ENCODE measurements around the gene GPC3. TPM values are rescaled to one million over a fixed set of nuclear protein-coding genes. Genes with fewer than 3 reads are reported as not detected.

The GPC3 gene
- total and polyA plus RNA-seq, 2 experiments from 2014 or later = 36.8 to 60.1 TPM

DNA sequence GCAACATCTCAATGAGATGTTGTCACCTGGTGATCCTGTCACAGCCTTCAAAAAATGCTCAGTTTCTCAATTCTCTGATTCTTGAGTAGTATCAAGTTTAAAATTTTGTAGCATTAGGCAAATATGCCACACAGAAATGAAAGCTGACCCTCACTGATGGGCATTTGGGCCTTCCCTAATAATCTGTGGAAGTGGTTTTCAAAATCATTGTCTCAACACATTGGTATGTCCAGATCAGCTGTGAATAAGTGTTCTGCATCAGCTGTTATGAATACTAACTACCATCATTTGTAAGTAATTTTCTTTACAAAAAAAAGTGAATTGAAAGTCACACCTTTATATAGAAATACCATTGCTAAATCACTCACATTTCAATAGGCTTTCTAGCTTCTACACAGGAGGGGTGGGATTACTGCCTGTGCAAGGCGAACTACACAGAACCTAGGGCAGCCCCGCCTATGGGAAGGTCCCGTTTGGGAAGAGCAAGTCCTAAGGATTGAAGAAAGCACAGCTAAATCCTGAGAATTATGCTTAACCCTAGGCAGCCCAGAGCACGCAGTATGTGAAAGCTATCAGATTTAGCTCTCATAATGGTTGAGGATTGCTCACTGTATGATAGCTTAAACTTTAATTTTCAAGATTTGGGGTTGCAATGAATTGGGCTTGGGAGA, 73.4 kb downstream of the GPC3 start (continued):
- TF ChIP-seq, protein P1, sequence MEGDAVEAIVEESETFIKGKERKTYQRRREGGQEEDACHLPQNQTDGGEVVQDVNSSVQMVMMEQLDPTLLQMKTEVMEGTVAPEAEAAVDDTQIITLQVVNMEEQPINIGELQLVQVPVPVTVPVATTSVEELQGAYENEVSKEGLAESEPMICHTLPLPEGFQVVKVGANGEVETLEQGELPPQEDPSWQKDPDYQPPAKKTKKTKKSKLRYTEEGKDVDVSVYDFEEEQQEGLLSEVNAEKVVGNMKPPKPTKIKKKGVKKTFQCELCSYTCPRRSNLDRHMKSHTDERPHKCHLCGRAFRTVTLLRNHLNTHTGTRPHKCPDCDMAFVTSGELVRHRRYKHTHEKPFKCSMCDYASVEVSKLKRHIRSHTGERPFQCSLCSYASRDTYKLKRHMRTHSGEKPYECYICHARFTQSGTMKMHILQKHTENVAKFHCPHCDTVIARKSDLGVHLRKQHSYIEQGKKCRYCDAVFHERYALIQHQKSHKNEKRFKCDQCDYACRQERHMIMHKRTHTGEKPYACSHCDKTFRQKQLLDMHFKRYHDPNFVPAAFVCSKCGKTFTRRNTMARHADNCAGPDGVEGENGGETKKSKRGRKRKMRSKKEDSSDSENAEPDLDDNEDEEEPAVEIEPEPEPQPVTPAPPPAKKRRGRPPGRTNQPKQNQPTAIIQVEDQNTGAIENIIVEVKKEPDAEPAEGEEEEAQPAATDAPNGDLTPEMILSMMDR (conservative IDR thresholded peaks at IDR 0.05; ENCODE audit: low read depth in 2 of 2) = no peak
- TF ChIP-seq ZNF114 (CRISPR knock-in tag; IDR thresholded peaks at IDR 0.05) (no peak), ZNF331 (CRISPR knock-in tag; IDR thresholded peaks at IDR 0.05; ENCODE audit: low read depth) (no peak), REST (IDR thresholded peaks at IDR 0.05; ENCODE audit: unreplicated experiment) (no peak), POLR2AphosphoS5 (IDR thresholded peaks at IDR 0.05; ENCODE audit: low read depth) (no peak)

DNA sequence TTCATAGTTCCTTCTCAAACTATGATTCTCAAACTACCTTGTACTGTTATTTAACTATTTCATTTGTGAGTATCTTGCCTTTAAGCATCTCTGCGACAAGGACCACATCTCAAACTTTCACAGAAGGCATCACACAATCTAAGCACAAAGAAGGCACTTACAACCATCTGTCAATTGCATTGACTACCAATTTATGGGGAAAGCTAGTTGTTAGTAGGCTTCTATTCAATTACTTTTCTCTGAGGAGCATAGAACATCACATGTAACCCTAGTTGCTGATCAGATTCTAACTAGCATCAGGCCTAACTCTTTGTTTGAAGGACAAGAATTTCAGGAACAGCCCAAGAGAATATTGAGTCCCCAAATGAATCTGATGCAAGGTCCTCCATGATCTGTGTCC, 74.9 kb downstream of the GPC3 start:
- Histone ChIP-seq H3K27ac (ENCODE audit: low read depth) (no peak overlapping the region), H3K79me2 (replicated peaks; ENCODE audit: insufficient read depth) (no peaks in the 10 kb centered on the region), H2AFZ (no peak overlapping the region), H4K20me1 (replicated peaks; ENCODE audit: insufficient read depth) (no peaks in the 10 kb centered on the region), H3K9me2 (ENCODE audit: insufficient read depth) (no peaks in the 10 kb centered on the region), H3F3A (replicated peaks; ENCODE audit: low read depth) (0 out of 2 replicates have a peak, but pooled peaks cover 3% of the 10 kb centered on the region), H3K4me3 (no peak overlapping the region), H3K4me1 (ENCODE audit: insufficient read depth) (peaks cover 17% of the 10 kb centered on the region), H3K4me2 (no peak overlapping the region), H3K27me3 (ENCODE audit: insufficient read depth) (no peaks in the 10 kb centered on the region), H3K36me3 (ENCODE audit: insufficient read depth) (no peaks in the 10 kb centered on the region)
- Mint-ChIP-seq H3K4me3 (no peak overlapping the region), H3K9me3 (no peaks in the 10 kb centered on the region), H3K4me1 (peaks cover 17% of the 10 kb centered on the region), H3K27me3 (ENCODE audit: insufficient read depth, low read depth, poor library complexity) (peaks cover 2% of the 10 kb centered on the region), H3K27ac (no peak overlapping the region), H3K36me3 (ENCODE audit: low read depth) (no peaks in the 10 kb centered on the region)
- DNase-seq (ENCODE audit: low spot score) (no peak), ATAC-seq (no peak)
- no peak for TF ChIP-seq EZH2phosphoT487 (IDR thresholded peaks at IDR 0.05; ENCODE audit: unreplicated experiment)
- no peak for TF ChIP-seq POLR2AphosphoS5 (IDR thresholded peaks at IDR 0.05; ENCODE audit: low read depth)
- no peak for TF ChIP-seq REST (IDR thresholded peaks at IDR 0.05; ENCODE audit: unreplicated experiment)
- no peak for TF ChIP-seq ZNF331 (CRISPR knock-in tag; IDR thresholded peaks at IDR 0.05; ENCODE audit: low read depth)
- TF ChIP-seq STAT1 (IDR thresholded peaks at IDR 0.05; ENCODE audit: unreplicated experiment) = no peak
- TF ChIP-seq, protein P1 (conservative IDR thresholded peaks at IDR 0.05; ENCODE audit: low read depth in 2 of 2) = no peak
- TF ChIP-seq CREB1 (CRISPR knock-in tag; IDR thresholded peaks at IDR 0.05; ENCODE audit: low read depth) = no peak
- TF ChIP-seq EZH2 (IDR thresholded peaks at IDR 0.05; ENCODE audit: low read depth, unreplicated experiment) = no peak
- TF ChIP-seq, protein P2, sequence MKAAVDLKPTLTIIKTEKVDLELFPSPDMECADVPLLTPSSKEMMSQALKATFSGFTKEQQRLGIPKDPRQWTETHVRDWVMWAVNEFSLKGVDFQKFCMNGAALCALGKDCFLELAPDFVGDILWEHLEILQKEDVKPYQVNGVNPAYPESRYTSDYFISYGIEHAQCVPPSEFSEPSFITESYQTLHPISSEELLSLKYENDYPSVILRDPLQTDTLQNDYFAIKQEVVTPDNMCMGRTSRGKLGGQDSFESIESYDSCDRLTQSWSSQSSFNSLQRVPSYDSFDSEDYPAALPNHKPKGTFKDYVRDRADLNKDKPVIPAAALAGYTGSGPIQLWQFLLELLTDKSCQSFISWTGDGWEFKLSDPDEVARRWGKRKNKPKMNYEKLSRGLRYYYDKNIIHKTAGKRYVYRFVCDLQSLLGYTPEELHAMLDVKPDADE (IDR thresholded peaks at IDR 0.05) = no peak

All from GM23338 (cell line).